SK-N-MC (cell line): ENCODE measurements around the gene PLA2G4B.

Experiments used
- DNase-seq: peaks from one replicate; pipeline ENCODE4 v3.0.0-alpha.2; 2011; ENCODE audit warnings: low read depth, low spot score
- H3K27ac ChIP-seq: fragments of 200-600 bp; sonication (generic); 2 replicates; pipeline ENCODE4 v1.5.1; 2016; ENCODE audit warnings: mixed run types
- H3K36me3 ChIP-seq: fragments of 200-600 bp; sonication (generic); 2 replicates; pipeline ENCODE4 v1.6.1; 2017; ENCODE audit warnings: antibody characterized with exemption, low read length, mixed read lengths; ENCODE audit not compliant: insufficient read depth
- H3K4me3 ChIP-seq: fragments of 200-600 bp; sonication (generic); 2 replicates; pipeline ENCODE4 v1.5.1; 2016
- H3K9ac ChIP-seq: fragments of 200-600 bp; sonication (generic); 2 replicates; pipeline ENCODE4 v1.8.0; 2017; ENCODE audit warnings: mixed run types, mixed read lengths; ENCODE audit not compliant: insufficient read length
- H3K9me3 ChIP-seq: fragments of 200-600 bp; sonication (generic); 2 replicates; pipeline ENCODE4 v1.6.1; 2017; ENCODE audit warnings: low read depth, mild to moderate bottlenecking, antibody characterized with exemption, low read length, moderate library complexity, mixed read lengths
- EZH2 ChIP-seq: fragments of 200-600 bp; sonication (generic); IDR thresholded peaks from one replicate; pipeline ENCODE4 v1.6.1; 2017; ENCODE audit warnings: antibody characterized with exemption
- FOXP2 ChIP-seq: optimal IDR thresholded peaks from 2 replicates; pipeline ENCODE3; 2011; ENCODE audit warnings: mild to moderate bottlenecking, moderate library complexity; ENCODE audit not compliant: insufficient read depth; ENCODE audit errors: extremely low read length, control extremely low read depth
- POLR2AphosphoS5 ChIP-seq: IDR thresholded peaks from 2 replicates; pipeline ENCODE4 v1.6.1; 2012; ENCODE audit warnings: mild to moderate bottlenecking, low read depth, low read length, borderline replicate concordance

The PLA2G4B gene

DNA sequence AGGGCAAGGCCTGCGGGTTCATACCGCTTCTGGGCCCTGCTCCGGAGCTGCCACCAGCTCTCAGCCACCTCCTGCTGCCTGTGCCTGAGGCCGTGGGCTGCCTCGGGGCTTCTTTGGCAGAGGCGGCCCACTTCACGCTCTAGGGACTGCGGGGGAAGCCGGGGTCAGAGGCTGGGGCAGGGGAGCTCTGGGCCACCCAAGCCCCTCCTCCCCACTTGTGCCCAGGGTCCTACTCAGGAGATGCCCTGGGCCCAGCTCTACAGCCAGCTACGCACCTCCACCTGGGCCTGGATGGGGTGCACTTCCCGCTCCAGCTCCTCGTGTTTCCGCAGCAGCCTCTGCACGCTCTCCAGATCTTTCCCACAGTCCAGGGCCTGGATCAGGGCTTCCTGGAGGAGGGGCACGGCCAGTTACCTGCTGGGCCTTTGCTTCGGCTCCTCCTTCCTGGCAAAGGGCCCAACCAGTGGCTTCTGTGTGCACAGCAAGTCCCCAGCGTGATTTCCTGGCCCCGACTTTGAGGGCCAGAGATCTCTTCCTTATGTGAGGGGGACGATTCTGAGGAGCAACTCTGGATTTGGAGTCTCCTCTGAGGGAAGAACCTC is 24.0 kb downstream of the PLA2G4B start:
- H3K27ac ChIP-seq: no peak overlapping the region
- TF ChIP-seq POLR2AphosphoS5: no peak
- no peak for TF ChIP-seq EZH2
- TF ChIP-seq FOXP2: no peak
- DNase-seq: no peak
- H3K36me3 ChIP-seq: no peaks in the 10 kb centered on the region
- no peak overlapping the region for H3K4me3 ChIP-seq
- no peaks in the 10 kb centered on the region for H3K9me3 ChIP-seq
- no peak overlapping the region for H3K9ac ChIP-seq

DNA sequence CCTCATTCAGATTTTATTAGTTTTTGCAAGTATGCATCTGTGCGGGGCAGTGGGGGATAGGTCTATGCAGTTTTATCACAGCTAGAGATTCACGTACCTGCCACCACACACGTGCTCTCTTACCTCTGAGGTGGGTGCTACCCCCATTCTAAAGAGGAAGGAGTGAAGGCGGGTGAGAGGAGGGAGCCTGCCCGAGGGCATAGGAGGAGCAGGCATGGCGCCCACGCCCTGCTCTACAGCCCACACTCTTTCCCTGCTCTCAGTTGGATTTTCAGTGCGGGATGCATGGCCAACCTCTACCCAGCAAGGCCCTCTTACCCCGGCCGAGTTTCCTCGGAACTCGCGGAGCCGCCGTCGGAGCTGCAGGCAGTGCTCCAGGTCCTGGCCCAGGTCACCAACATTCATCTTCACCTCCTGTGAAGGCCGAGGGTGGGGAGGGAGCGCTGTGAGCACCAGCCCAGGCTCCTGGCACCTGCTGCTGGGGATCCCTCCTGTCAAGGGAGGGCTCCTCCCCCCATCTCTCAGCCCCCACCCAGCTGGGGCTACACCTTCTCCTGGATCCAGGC is 26.9 kb downstream of the PLA2G4B start:
- Histone ChIP-seq H3K27ac (no peak overlapping the region), H3K4me3 (no peak overlapping the region), H3K9me3 (no peaks in the 10 kb centered on the region), H3K9ac (no peak overlapping the region), H3K36me3 (no peaks in the 10 kb centered on the region)
- DNase-seq: no peak
- TF ChIP-seq EZH2: no peak
- TF ChIP-seq FOXP2: no peak
- no peak for TF ChIP-seq POLR2AphosphoS5

GRCh38 chr15:41866263-41866703 is 27.6 kb downstream of the PLA2G4B start:
- Histone ChIP-seq H3K9me3 (no peaks in the 10 kb centered on the region), H3K27ac (no peak overlapping the region), H3K36me3 (no peaks in the 10 kb centered on the region), H3K9ac (no peak overlapping the region), H3K4me3 (no peak overlapping the region)
- DNase-seq: no peak
- no peak for TF ChIP-seq FOXP2
- no peak for TF ChIP-seq EZH2
- no peak for TF ChIP-seq POLR2AphosphoS5

GRCh38 chr15:41866872-41867579 is 28.4 kb downstream of the PLA2G4B start:
- Histone ChIP-seq H3K36me3 (no peaks in the 10 kb centered on the region), H3K4me3 (no peak overlapping the region), H3K9me3 (no peaks in the 10 kb centered on the region), H3K9ac (no peak overlapping the region), H3K27ac (no peak overlapping the region)
- TF ChIP-seq POLR2AphosphoS5: no peak
- no peak for TF ChIP-seq FOXP2
- TF ChIP-seq EZH2: no peak
- no peak for DNase-seq

DNA sequence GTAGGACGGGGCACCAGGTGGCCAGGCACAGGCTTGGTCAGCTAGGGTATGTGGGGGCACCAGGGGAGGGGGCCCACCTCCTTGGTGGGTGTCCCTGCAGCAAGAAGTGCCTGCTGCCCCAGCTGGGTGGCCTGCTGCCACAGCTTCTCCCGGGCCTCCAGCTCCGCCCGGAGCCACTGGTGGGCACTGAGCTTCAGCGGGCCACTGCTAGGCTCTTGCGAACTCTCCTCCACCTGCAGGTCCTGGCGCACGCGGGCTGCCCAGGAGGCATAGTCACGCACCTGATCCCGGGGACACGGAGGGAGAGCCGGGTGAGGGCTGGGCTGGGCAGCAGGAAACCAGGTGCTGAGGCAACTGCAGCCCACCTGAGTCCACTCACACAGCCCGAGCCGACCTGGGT is 29.7 kb downstream of the PLA2G4B start:
- no peak overlapping the region for H3K27ac ChIP-seq
- H3K36me3 ChIP-seq: no peaks in the 10 kb centered on the region
- no peak overlapping the region for H3K9ac ChIP-seq
- DNase-seq: no peak
- H3K4me3 ChIP-seq: no peak overlapping the region
- no peaks in the 10 kb centered on the region for H3K9me3 ChIP-seq
- TF ChIP-seq EZH2 (no peak), FOXP2 (no peak), POLR2AphosphoS5 (no peak)

DNA sequence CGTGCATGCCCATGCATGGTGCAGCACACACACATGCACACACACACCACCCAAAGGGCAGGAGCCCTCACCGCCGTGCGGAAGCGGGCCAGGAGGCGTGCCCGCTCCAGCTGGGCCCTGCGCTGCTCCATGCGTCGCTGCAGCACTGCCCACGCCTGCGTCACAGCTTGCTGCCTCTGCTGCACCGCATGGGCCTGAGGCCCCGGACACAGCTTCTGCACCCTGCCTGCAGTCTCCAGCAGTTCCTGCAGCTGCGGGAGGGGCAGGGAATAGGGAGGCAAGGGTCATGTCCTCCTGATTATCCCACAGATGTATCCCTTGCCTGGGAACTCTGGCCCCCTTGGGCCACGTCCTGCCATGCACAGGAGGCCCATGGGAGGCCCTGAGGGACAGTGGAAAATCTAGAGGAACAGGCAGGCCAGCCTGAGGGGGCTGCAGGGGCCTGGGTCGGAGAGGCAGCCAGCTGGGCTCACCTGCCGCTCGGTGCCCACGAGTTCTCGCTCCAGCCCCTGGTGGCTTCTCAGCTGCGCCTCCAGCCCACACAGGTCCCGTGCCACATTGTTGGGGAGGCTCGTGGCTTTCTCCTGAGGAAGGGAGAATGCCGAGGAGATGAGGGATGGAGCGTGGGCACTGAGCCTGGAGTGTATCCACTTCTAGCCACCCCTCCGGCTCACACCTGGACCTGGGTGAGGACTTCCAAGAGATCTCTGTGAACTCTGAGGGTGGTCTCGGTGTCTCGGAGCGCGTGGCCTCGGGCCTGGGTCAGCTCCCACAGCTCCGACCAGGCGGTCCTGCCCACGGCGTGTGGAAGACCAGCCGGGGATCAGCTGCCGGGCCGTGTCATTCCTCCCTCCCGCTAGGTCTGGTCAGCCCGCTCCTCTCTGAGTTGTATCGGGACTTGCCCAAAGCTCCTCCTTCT is 31.4 kb downstream of the PLA2G4B start:
- Histone ChIP-seq H3K27ac (no peak overlapping the region), H3K36me3 (no peaks in the 10 kb centered on the region), H3K9ac (no peak overlapping the region), H3K4me3 (no peak overlapping the region), H3K9me3 (no peaks in the 10 kb centered on the region)
- DNase-seq: no peak
- TF ChIP-seq FOXP2: no peak
- no peak for TF ChIP-seq EZH2
- no peak for TF ChIP-seq POLR2AphosphoS5

DNA sequence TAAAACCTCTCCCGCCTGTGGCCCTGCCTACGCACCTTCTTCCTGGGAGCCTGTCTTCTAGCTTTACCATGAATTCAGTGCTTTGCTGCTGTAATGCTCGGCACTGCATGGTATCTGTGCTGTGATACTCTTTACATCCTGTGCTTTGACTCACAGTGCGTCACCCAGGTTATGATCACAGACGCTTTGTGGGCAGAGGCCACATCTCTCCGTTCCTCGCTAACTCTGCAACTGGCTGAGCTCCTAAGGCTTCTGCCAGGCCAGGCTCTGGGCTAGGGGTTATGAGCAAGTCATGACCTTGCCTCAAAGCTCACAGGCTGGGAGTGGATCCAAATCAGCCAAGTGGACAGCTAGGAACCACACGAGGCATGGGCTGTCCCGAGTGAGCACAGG is 32.0 kb downstream of the PLA2G4B start:
- Histone ChIP-seq H3K27ac (no peak overlapping the region), H3K4me3 (no peak overlapping the region), H3K9me3 (no peaks in the 10 kb centered on the region), H3K36me3 (no peaks in the 10 kb centered on the region), H3K9ac (no peak overlapping the region)
- no peak for DNase-seq
- TF ChIP-seq FOXP2: no peak
- TF ChIP-seq POLR2AphosphoS5: no peak
- no peak for TF ChIP-seq EZH2
